Measurements from ENCODE around the gene RALGAPA2. TPM values are rescaled to one million over a fixed set of nuclear protein-coding genes. Genes with fewer than 3 reads are reported as not detected.
A peak's percentile ranks its signal among the peaks of the same experiment; 100 is the strongest.

The RALGAPA2 gene
- total RNA-seq, 4 donors from 2014 or later = 20.1 to 27.7 (median 23.0) TPM

GRCh38 chr20:20530428-20531151 is 181.9 kb downstream of the RALGAPA2 start:
- 88% methylated on average over 4 of the region's 7 CpGs for WGBS
- DNase-seq (ENCODE audit: extremely low spot score) = no peak
- H3K9me3 ChIP-seq = no peaks in the 10 kb centered on the region
- intact Hi-C loops (cut with DNase I) = no loop called here
- H3K27me3 ChIP-seq = no peaks in the 10 kb centered on the region
- H3K4me3 ChIP-seq = no peak overlapping the region
- peaks cover 0 to 6% (median 1%) of the 10 kb centered on the region in 4 donors for H3K4me1 ChIP-seq
- no peak overlapping the region for H3K27ac ChIP-seq (replicated peaks in 1 of 4)
- peaks cover 14 to 49% (median 38%) of the 10 kb centered on the region in 4 donors for H3K36me3 ChIP-seq
- TF ChIP-seq CTCF (IDR thresholded peaks at IDR 0.05) = no peak
- no peak for TF ChIP-seq POLR2AphosphoS5 (IDR thresholded peaks at IDR 0.05)
- TF ChIP-seq POLR2A (IDR thresholded peaks at IDR 0.05; ENCODE audit: low read depth) = no peak
- TF ChIP-seq EP300 (IDR thresholded peaks at IDR 0.05) = no peak

GRCh38 chr20:20529597-20529996 is 182.8 kb downstream of the RALGAPA2 start:
- over 99% methylated on average over 4 of the region's 4 CpGs for WGBS
- H3K4me1 ChIP-seq = peaks cover 0 to 11% (median 4%) of the 10 kb centered on the region in 4 donors
- intact Hi-C loops (cut with DNase I) = loop anchor here (10.0 kb wide), 1 partner anchor 45 kb away; no protein-coding TSS in a partner anchor
- H3K27ac ChIP-seq (replicated peaks in 1 of 4) = no peak overlapping the region
- DNase-seq (ENCODE audit: extremely low spot score) = no peak
- no peaks in the 10 kb centered on the region for H3K27me3 ChIP-seq
- peaks cover 14 to 42% (median 34%) of the 10 kb centered on the region in 4 donors for H3K36me3 ChIP-seq
- TF ChIP-seq POLR2AphosphoS5 (IDR thresholded peaks at IDR 0.05) (no peak), CTCF (IDR thresholded peaks at IDR 0.05) (no peak), EP300 (IDR thresholded peaks at IDR 0.05) (no peak), POLR2A (IDR thresholded peaks at IDR 0.05; ENCODE audit: low read depth) (no peak)
- no peaks in the 10 kb centered on the region for H3K9me3 ChIP-seq
- no peak overlapping the region for H3K4me3 ChIP-seq

- Histone ChIP-seq H3K36me3 (peaks cover 14 to 50% (median 39%) of the 10 kb centered on the region in 4 donors), H3K27me3 (no peaks in the 10 kb centered on the region), H3K9me3 (no peaks in the 10 kb centered on the region), H3K4me3 (no peak overlapping the region), H3K4me1 (peaks cover 0 to 11% (median 4%) of the 10 kb centered on the region in 4 donors), H3K27ac (replicated peaks in 1 of 4) (no peak overlapping the region)
- intact Hi-C loops (cut with DNase I) = loop anchor here (10.0 kb wide), 1 partner anchor 46 kb away; no protein-coding TSS in a partner anchor
- DNase-seq (ENCODE audit: extremely low spot score) = no peak
- 60% methylated on average over 3 of the region's 3 CpGs for WGBS
- TF ChIP-seq CTCF (IDR thresholded peaks at IDR 0.05) (no peak), POLR2A (IDR thresholded peaks at IDR 0.05; ENCODE audit: low read depth) (no peak), POLR2AphosphoS5 (IDR thresholded peaks at IDR 0.05) (no peak), EP300 (IDR thresholded peaks at IDR 0.05) (no peak)
These were observed 183.6 kb downstream of the RALGAPA2 start for GRCh38 chr20:20528861-20529260.

GRCh38 chr20:20527661-20528060 is 184.8 kb downstream of the RALGAPA2 start:
- peaks cover 14 to 52% (median 40%) of the 10 kb centered on the region in 4 donors for H3K36me3 ChIP-seq
- DNase-seq (ENCODE audit: extremely low spot score) = no peak
- 93% methylated on average over 4 of the region's 4 CpGs for WGBS
- TF ChIP-seq POLR2AphosphoS5 (IDR thresholded peaks at IDR 0.05) (no peak), EP300 (IDR thresholded peaks at IDR 0.05) (no peak), POLR2A (IDR thresholded peaks at IDR 0.05; ENCODE audit: low read depth) (no peak)
- H3K4me3 ChIP-seq = no peak overlapping the region
- no peaks in the 10 kb centered on the region for H3K9me3 ChIP-seq
- peaks cover 0 to 11% (median 4%) of the 10 kb centered on the region in 4 donors for H3K4me1 ChIP-seq
- H3K27ac ChIP-seq (replicated peaks in 1 of 4) = no peak overlapping the region
- H3K27me3 ChIP-seq = no peaks in the 10 kb centered on the region
- intact Hi-C loops (cut with DNase I) = loop anchor here (10.0 kb wide), 1 partner anchor 47 kb away; no protein-coding TSS in a partner anchor

- TF ChIP-seq POLR2A (IDR thresholded peaks at IDR 0.05; ENCODE audit: low read depth) (no peak), POLR2AphosphoS5 (IDR thresholded peaks at IDR 0.05) (no peak), EP300 (IDR thresholded peaks at IDR 0.05) (no peak), CTCF (IDR thresholded peaks at IDR 0.05) (no peak)
- Histone ChIP-seq H3K27ac (replicated peaks in 1 of 4) (peak overlapping the region in 3 of 4 donors; percentile 40 to 61 (median 45)), H3K36me3 (peaks cover 15 to 52% (median 38%) of the 10 kb centered on the region in 4 donors), H3K4me1 (peaks cover 0 to 11% (median 4%) of the 10 kb centered on the region in 4 donors), H3K4me3 (no peak overlapping the region), H3K27me3 (no peaks in the 10 kb centered on the region), H3K9me3 (no peaks in the 10 kb centered on the region)
- DNase-seq (ENCODE audit: extremely low spot score) = no peak
- 90% methylated on average over 6 of the region's 6 CpGs for WGBS
- intact Hi-C loops (cut with DNase I) = loop anchor here (10.0 kb wide), 1 partner anchor 49 kb away; no protein-coding TSS in a partner anchor
These were observed 186.7 kb downstream of the RALGAPA2 start for GRCh38 chr20:20525756-20526155.

All from esophagus muscularis mucosa (tissue), 4 donors.